ENCODE data around the gene BMERB1. TPM values are rescaled to one million over a fixed set of nuclear protein-coding genes. Genes with fewer than 3 reads are reported as not detected.

BMERB1 gene
- polyA plus RNA-seq, 1 donor (not counting 4 experiments of a cell fraction or from before 2014, with no cell fraction given), result 7.8 TPM

DNA sequence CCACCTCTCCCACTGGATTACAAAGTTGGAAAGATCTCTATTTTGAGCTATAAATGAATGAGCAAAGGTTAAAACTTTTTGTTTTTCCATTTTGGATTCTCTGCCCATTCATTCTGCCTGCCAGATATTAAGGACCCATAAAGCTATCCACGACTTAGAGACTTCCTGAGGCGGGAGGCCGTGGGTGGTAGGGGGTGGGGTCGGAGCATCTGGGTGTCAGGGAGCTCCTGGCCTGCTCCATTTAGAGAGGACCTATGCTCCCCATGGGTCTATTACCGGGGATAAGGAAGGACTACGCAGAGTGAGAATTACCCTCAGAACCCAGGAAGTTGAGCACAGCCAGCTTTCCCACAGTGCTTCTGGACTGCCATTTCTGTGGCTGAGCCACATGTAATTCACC lies 162.7 kb downstream of the BMERB1 start:
- H3K4me2 ChIP-seq (ENCODE audit: control insufficient read depth, extremely low read depth, insufficient read depth, low read depth, low read length), result no peak overlapping the region
- no peak overlapping the region for H3K4me3 ChIP-seq (ENCODE audit: control insufficient read depth in 2 of 3, extremely low read depth in 1 of 3, insufficient read depth in 2 of 3, low read depth in 1 of 3, low read length in 3 of 3)
- H4K20me1 ChIP-seq (ENCODE audit: control insufficient read depth, extremely low read depth, insufficient read depth, low read length), result no peaks in the 10 kb centered on the region
- no peak for TF ChIP-seq EZH2 (IDR thresholded peaks at IDR 0.05; ENCODE audit: low read length)
- no peak for TF ChIP-seq CTCF (optimal IDR thresholded peaks at IDR 0.05 in 1 of 3, IDR thresholded peaks at IDR 0.05 in 1 of 3, conservative IDR thresholded peaks at IDR 0.05 in 1 of 3; ENCODE audit: extremely low read depth in 1 of 3, insufficient read depth in 2 of 3, low read length in 3 of 3)
- DNase-seq (ENCODE audit: low read depth, low spot score) (no peak), FAIRE-seq (no peak)
- H3K27me3 ChIP-seq (ENCODE audit: control insufficient read depth, extremely low read depth, insufficient read depth, low read length), result no peaks in the 10 kb centered on the region
- no peak overlapping the region for H3K27ac ChIP-seq (ENCODE audit: control insufficient read depth, insufficient read depth, low read length)
- H2AFZ ChIP-seq (ENCODE audit: control insufficient read depth, low read length), result no peak overlapping the region
- dilution Hi-C loops (cut with MboI; ENCODE audit: extremely low pct_ligation_motif_present, low sequenced_read_pairs), result no loop called here
- peaks cover 18 to 33% of the 10 kb centered on the region in 2 experiments for H3K36me3 ChIP-seq (ENCODE audit: control insufficient read depth in 2 of 2, extremely low read depth in 1 of 2, insufficient read depth in 2 of 2, low read length in 2 of 2)
- H3K9me3 ChIP-seq (ENCODE audit: control insufficient read depth, low read depth, low read length), result no peaks in the 10 kb centered on the region
- no peaks in the 10 kb centered on the region for H3K9me1 ChIP-seq (ENCODE audit: control insufficient read depth, extremely low read depth, insufficient read depth, low read length)
- no peaks in the 10 kb centered on the region for H3K79me2 ChIP-seq (ENCODE audit: control insufficient read depth, insufficient read depth, low read length)
- H3K4me1 ChIP-seq (ENCODE audit: control insufficient read depth, extremely low read depth, insufficient read depth, low read length), result peaks cover 9% of the 10 kb centered on the region
- H3K9ac ChIP-seq (ENCODE audit: control insufficient read depth, extremely low read depth, insufficient read depth, low read length), result no peak overlapping the region

DNA sequence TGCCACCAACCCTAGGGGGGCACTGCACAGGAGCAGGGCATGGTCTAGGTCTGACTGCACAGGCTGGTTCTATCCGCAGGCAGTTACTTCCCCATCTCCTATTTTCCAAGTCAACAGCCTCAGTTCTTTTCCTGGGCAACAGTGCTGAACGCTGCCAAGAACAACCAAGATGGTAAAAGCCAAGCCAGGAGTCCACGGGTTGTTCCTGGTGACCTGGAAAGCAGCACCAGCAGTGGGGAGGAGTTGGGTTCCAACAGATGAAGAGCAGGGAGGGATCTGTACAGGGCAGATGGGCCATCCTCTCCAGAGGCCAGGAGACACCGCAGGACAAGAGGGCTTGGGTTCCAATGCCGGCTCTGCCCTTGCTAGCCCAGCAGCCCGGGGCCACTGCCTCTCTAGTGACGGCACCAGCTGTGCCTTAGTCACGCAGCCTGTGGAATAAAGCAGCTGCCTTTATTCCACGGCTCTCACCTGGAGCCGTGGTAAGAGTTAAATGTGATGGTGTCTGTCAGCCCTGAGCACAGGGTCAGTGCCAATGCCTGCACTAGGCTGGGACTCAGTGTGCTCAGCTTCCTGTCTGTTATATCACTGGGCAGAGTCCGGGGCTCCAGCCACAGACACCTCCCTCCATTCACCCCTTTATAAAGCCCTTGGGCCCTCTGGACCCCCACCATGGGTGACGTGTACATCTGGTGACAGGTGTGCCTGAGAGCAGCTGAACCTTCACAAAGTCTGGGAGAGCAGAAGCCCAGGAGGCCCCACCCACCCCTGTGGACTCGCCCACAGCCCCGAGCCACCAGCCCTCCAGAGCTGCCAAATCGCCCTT lies 163.6 kb downstream of the BMERB1 start:
- dilution Hi-C loops (cut with MboI; ENCODE audit: extremely low pct_ligation_motif_present, low sequenced_read_pairs), result no loop called here
- FAIRE-seq, result no peak
- H3K4me2 ChIP-seq (ENCODE audit: control insufficient read depth, extremely low read depth, insufficient read depth, low read depth, low read length), result no peak overlapping the region
- TF ChIP-seq CTCF (optimal IDR thresholded peaks at IDR 0.05 in 1 of 3, IDR thresholded peaks at IDR 0.05 in 1 of 3, conservative IDR thresholded peaks at IDR 0.05 in 1 of 3; ENCODE audit: extremely low read depth in 1 of 3, insufficient read depth in 2 of 3, low read length in 3 of 3) (no peak), EZH2 (IDR thresholded peaks at IDR 0.05; ENCODE audit: low read length) (no peak)
- H3K27ac ChIP-seq (ENCODE audit: control insufficient read depth, insufficient read depth, low read length), result no peak overlapping the region
- no peaks in the 10 kb centered on the region for H3K9me1 ChIP-seq (ENCODE audit: control insufficient read depth, extremely low read depth, insufficient read depth, low read length)
- H3K9ac ChIP-seq (ENCODE audit: control insufficient read depth, extremely low read depth, insufficient read depth, low read length), result no peak overlapping the region
- no peaks in the 10 kb centered on the region for H3K79me2 ChIP-seq (ENCODE audit: control insufficient read depth, insufficient read depth, low read length)
- H3K4me1 ChIP-seq (ENCODE audit: control insufficient read depth, extremely low read depth, insufficient read depth, low read length), result peaks cover 1% of the 10 kb centered on the region
- H3K4me3 ChIP-seq (ENCODE audit: control insufficient read depth in 2 of 3, extremely low read depth in 1 of 3, insufficient read depth in 2 of 3, low read depth in 1 of 3, low read length in 3 of 3), result no peak overlapping the region
- H4K20me1 ChIP-seq (ENCODE audit: control insufficient read depth, extremely low read depth, insufficient read depth, low read length), result no peaks in the 10 kb centered on the region
- peaks cover 18 to 33% of the 10 kb centered on the region in 2 experiments for H3K36me3 ChIP-seq (ENCODE audit: control insufficient read depth in 2 of 2, extremely low read depth in 1 of 2, insufficient read depth in 2 of 2, low read length in 2 of 2)
- no peak overlapping the region for H2AFZ ChIP-seq (ENCODE audit: control insufficient read depth, low read length)
- H3K27me3 ChIP-seq (ENCODE audit: control insufficient read depth, extremely low read depth, insufficient read depth, low read length), result no peaks in the 10 kb centered on the region
- H3K9me3 ChIP-seq (ENCODE audit: control insufficient read depth, low read depth, low read length), result no peaks in the 10 kb centered on the region
- DNase-seq (ENCODE audit: low read depth, low spot score), result no peak

All from keratinocyte (primary cell).